Endodermal cell (in vitro differentiated cells): Measurements from ENCODE around the gene FZD8. TPM values are rescaled to one million over a fixed set of nuclear protein-coding genes. Genes with fewer than 3 reads are reported as not detected.
A peak's percentile ranks its signal among the peaks of the same experiment; 100 is the strongest.

Experiments
- DNase-seq: peaks from one replicate; pipeline ENCODE4 v3.0.0-alpha.2; 2017
- H3K27ac ChIP-seq: 2 replicates; pipeline ENCODE4 v1.5.1; 2013; ENCODE audit warnings: mild to moderate bottlenecking, low read depth, low read length, moderate library complexity
- H3K27me3 ChIP-seq: 2 replicates; pipeline ENCODE4 v1.6.1; 2013; ENCODE audit warnings: mild to moderate bottlenecking, low read length, moderate library complexity; ENCODE audit not compliant: insufficient read depth, control insufficient read depth, poor library complexity, severe bottlenecking
- H3K36me3 ChIP-seq: 2 replicates; pipeline ENCODE4 v1.7.0; 2013; ENCODE audit warnings: mild to moderate bottlenecking, low read length, moderate library complexity; ENCODE audit not compliant: control insufficient read depth, insufficient read depth
- H3K4me1 ChIP-seq: one replicate; pipeline ENCODE4 v1.7.0; 2013; ENCODE audit warnings: low read length; ENCODE audit not compliant: control insufficient read depth, insufficient read depth
- H3K4me3 ChIP-seq: 2 replicates; pipeline ENCODE4 v1.5.1; 2013; ENCODE audit warnings: mild to moderate bottlenecking, low read length, moderate library complexity
- H3K9ac ChIP-seq: 2 replicates; pipeline ENCODE4 v1.6.1; 2013; ENCODE audit warnings: mild to moderate bottlenecking, low read length, moderate library complexity; ENCODE audit not compliant: poor library complexity, severe bottlenecking; ENCODE audit errors: extremely low read depth
- H3K9me3 ChIP-seq: 2 replicates; pipeline ENCODE4 v1.6.1; 2013; ENCODE audit warnings: mild to moderate bottlenecking, low read length, moderate library complexity; ENCODE audit not compliant: control insufficient read depth
- H3K27ac Mint-ChIP-seq: 2 replicates; pipeline ENCODE4 v1.8.0; 2020; ENCODE audit warnings: mixed read lengths
- H3K27me3 Mint-ChIP-seq: 2 replicates; pipeline ENCODE4 v1.8.0; 2021; ENCODE audit warnings: mild to moderate bottlenecking, mixed read lengths; ENCODE audit not compliant: insufficient read depth
- H3K36me3 Mint-ChIP-seq: 2 replicates; pipeline ENCODE4 v1.8.0; 2020; ENCODE audit warnings: low read depth, mixed read lengths
- H3K4me1 Mint-ChIP-seq: 2 replicates; pipeline ENCODE4 v1.8.0; 2020; ENCODE audit warnings: mixed read lengths
- H3K4me3 Mint-ChIP-seq: 2 replicates; pipeline ENCODE4 v1.8.0; 2020; ENCODE audit warnings: mild to moderate bottlenecking, moderate library complexity, mixed read lengths
- H3K9me3 Mint-ChIP-seq: 2 replicates; pipeline ENCODE4 v1.8.0; 2020; ENCODE audit warnings: mild to moderate bottlenecking, mixed read lengths
- WGBS, 2 experiments: methylation state at CpG; one replicate each; pipeline versions ENCODE4 v1.1.5 to v1.1.7; 2013; ENCODE audit warnings: missing lambda C conversion rate in 2 of 2, mixed read lengths in 1 of 2; ENCODE audit not compliant: insufficient coverage in 1 of 2, insufficient read length in 1 of 2; 5-methylcytosine and 5-hydroxymethylcytosine counted together
- total RNA-seq, 2 donors: library from RNA; stranded (reverse); fragmentation: NEBNext Ultra II Directional in 1 of 2; extraction: Animal tissue kit (Norgen Biotek cat#: 25700) in 1 of 2; gene quantifications; 2 replicates in 1 of 2; 3 replicates in 1 of 2; pipeline ENCODE4 v1.2.1, GENCODE V29; 2021
- TF ChIP-seq, protein P1 (sequence below): fragments of 200-600 bp; sonication (generic); conservative IDR thresholded peaks from 2 replicates; pipeline ENCODE4 v1.5.0; 2021; ENCODE audit warnings: antibody characterized with exemption, mild to moderate bottlenecking

Gene FZD8
- total RNA-seq, 2 donors from 2014 or later, result 133 to 189 TPM

DNA sequence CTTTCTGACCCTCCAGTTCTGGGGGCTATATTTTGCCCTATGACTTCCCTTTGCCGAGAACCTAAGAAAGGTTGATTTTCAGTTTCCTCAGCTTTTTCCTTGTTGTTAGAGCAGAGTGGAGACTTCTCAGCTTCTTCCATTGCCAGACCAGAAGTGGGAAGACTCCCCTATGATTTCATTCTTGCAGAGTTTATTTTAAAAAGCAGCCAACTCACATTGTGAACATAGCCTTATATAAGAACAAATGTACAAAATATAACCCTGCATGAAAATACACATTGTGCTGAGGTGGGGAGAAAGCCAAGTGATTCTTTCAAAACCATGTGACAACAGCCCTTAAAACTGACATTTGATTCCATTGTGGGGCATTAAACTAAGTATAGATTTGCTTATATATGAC lies 33.8 kb upstream of the FZD8 start:
- no peaks in the 10 kb centered on the region for H3K9me3 ChIP-seq
- TF ChIP-seq, protein P1, sequence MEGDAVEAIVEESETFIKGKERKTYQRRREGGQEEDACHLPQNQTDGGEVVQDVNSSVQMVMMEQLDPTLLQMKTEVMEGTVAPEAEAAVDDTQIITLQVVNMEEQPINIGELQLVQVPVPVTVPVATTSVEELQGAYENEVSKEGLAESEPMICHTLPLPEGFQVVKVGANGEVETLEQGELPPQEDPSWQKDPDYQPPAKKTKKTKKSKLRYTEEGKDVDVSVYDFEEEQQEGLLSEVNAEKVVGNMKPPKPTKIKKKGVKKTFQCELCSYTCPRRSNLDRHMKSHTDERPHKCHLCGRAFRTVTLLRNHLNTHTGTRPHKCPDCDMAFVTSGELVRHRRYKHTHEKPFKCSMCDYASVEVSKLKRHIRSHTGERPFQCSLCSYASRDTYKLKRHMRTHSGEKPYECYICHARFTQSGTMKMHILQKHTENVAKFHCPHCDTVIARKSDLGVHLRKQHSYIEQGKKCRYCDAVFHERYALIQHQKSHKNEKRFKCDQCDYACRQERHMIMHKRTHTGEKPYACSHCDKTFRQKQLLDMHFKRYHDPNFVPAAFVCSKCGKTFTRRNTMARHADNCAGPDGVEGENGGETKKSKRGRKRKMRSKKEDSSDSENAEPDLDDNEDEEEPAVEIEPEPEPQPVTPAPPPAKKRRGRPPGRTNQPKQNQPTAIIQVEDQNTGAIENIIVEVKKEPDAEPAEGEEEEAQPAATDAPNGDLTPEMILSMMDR, result no peak
- H3K9ac ChIP-seq, result no peak overlapping the region
- H3K36me3 ChIP-seq, result no peaks in the 10 kb centered on the region
- Mint-ChIP-seq H3K27me3 (peaks cover 2% of the 10 kb centered on the region), H3K27ac (no peak overlapping the region), H3K36me3 (no peaks in the 10 kb centered on the region), H3K9me3 (peaks cover 4% of the 10 kb centered on the region), H3K4me3 (no peak overlapping the region), H3K4me1 (no peaks in the 10 kb centered on the region)
- no peak overlapping the region for H3K27ac ChIP-seq
- 85% methylated on average over 1 of the region's 1 CpG; no CpG with 5 or more reads in 1 of the 2 experiments for WGBS, 2 experiments
- no peaks in the 10 kb centered on the region for H3K4me1 ChIP-seq
- no peaks in the 10 kb centered on the region for H3K27me3 ChIP-seq
- no peak overlapping the region for H3K4me3 ChIP-seq
- DNase-seq, result no peak

DNA sequence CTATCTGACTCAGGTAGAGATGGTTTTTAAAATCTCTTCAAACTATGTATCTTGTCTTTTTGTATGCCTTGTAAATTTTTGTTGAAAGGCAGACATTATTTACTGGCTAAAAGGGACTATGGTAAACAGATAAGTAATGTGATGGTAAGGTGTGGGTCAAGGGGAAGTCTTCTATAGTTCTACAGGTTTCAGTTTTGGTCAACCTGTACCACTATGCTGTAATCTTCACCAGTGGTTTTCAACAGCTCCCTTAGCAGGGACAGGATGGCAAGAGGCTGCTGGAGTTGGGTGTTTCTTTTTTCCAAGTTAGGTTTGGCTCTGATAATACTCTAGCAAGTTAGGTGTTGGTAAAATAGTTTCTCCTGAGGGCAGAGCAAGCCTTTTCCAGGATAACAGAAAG lies 32.7 kb upstream of the FZD8 start:
- Histone ChIP-seq H3K27me3 (no peaks in the 10 kb centered on the region), H3K9me3 (no peaks in the 10 kb centered on the region), H3K9ac (no peak overlapping the region), H3K4me1 (no peaks in the 10 kb centered on the region), H3K4me3 (no peak overlapping the region), H3K36me3 (no peaks in the 10 kb centered on the region), H3K27ac (no peak overlapping the region)
- H3K27me3 Mint-ChIP-seq, result peaks cover 2% of the 10 kb centered on the region
- no peak overlapping the region for H3K27ac Mint-ChIP-seq
- no peak overlapping the region for H3K4me3 Mint-ChIP-seq
- H3K4me1 Mint-ChIP-seq, result peaks cover 4% of the 10 kb centered on the region
- no peak for DNase-seq
- TF ChIP-seq, protein P1, result no peak
- H3K36me3 Mint-ChIP-seq, result no peaks in the 10 kb centered on the region
- peaks cover 4% of the 10 kb centered on the region for H3K9me3 Mint-ChIP-seq

DNA sequence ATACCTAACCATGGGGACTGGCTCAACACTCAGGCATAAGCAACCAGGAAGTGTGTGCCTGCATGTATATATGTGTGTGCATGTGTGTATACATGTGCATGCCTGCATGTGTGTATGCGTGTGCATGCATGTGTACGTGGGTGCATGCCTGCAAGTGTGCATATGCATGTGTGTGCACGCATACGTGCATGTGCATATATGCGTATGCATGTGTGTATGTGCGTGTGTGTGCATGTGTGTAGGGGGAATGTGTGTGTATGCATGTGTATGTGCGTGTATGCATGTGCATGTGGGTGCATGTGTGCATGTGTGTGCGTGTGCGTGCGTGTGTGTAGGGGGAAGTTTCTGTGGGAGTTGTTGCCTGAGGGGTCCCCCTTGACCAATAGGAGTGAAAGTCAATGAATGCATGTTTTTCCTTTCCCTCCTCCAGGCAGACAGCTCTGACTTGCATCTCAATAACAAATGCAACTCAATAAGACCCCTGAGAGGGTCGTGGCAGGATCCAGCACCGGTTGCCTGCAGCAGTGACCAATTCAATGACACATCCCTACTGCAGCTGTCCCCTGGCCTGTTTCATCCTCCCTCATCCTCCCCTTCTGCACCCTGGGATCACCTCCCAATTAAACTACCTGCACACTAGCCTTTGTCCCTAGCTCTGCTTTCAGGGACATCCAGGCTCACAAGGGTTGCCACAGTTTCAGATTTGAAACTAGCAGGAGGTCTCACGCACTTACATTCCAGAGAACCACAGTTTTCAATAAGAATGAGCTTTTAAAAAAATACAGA lies 27.0 kb upstream of the FZD8 start:
- 71 to 74% methylated on average over 7 to 13 of the region's 13 CpGs for WGBS, 2 experiments
- no peak overlapping the region for H3K9ac ChIP-seq
- no peaks in the 10 kb centered on the region for H3K4me1 ChIP-seq
- no peaks in the 10 kb centered on the region for H3K27me3 ChIP-seq
- peaks cover 2% of the 10 kb centered on the region for H3K27me3 Mint-ChIP-seq
- peaks cover 24% of the 10 kb centered on the region for H3K4me1 Mint-ChIP-seq
- no peak overlapping the region for H3K27ac ChIP-seq
- peaks cover 3% of the 10 kb centered on the region for H3K36me3 Mint-ChIP-seq
- H3K4me3 Mint-ChIP-seq, result no peak overlapping the region
- H3K9me3 Mint-ChIP-seq, result peaks cover 10% of the 10 kb centered on the region
- no peaks in the 10 kb centered on the region for H3K36me3 ChIP-seq
- H3K9me3 ChIP-seq, result no peaks in the 10 kb centered on the region
- DNase-seq, result peak; percentile 61
- no peak overlapping the region for H3K27ac Mint-ChIP-seq
- H3K4me3 ChIP-seq, result no peak overlapping the region
- TF ChIP-seq, protein P1, result no peak
